ENCODE results near the gene CNTNAP2. TPM values are rescaled to one million over a fixed set of nuclear protein-coding genes. Genes with fewer than 3 reads are reported as not detected.
A peak's percentile ranks its signal among the peaks of the same experiment; 100 is the strongest.

CNTNAP2 gene
- total RNA-seq, 1 experiment from 2014 or later, result 60.0 TPM

- Histone ChIP-seq H3K36me3 (ENCODE audit: insufficient read depth, low read length, poor library complexity, severe bottlenecking) (no peaks in the 10 kb centered on the region), H3K9me3 (ENCODE audit: low read depth, low read length, poor library complexity, severe bottlenecking) (peaks cover 3% of the 10 kb centered on the region), H3K4me3 (ENCODE audit: low read depth, low read length, poor library complexity, severe bottlenecking) (no peak overlapping the region), H3K27me3 (replicated peaks; ENCODE audit: insufficient read depth, low read depth, low read length, poor library complexity) (no peaks in the 10 kb centered on the region), H3K4me1 (ENCODE audit: insufficient read depth, low read length, poor library complexity, severe bottlenecking) (peaks cover 10% of the 10 kb centered on the region), H3K27ac (ENCODE audit: low read depth, low read length, poor library complexity, severe bottlenecking) (peak overlapping the region; percentile 51)
- ChIA-PET POLR2A (ENCODE audit: low non-redundant PET) (no interaction called here), CTCF (no interaction called here)
- peak; percentile 22 for DNase-seq (ENCODE audit: low spot score)
- no peak for TF ChIP-seq EZH2 (IDR thresholded peaks at IDR 0.05; ENCODE audit: borderline replicate concordance, low read depth, low read length, poor library complexity, severe bottlenecking)
- TF ChIP-seq CTCF (conservative IDR thresholded peaks at IDR 0.05; ENCODE audit: low read depth, low read length), result no peak
- intact Hi-C loops (cut with micrococcal nuclease; ENCODE audit: unreplicated experiment), result no loop called here
- no TSS peak for BruUV-seq (replicated peaks)
Observed at GRCh38 chr7:147509035-147509501, 1392.5 kb downstream of the CNTNAP2 start.

DNA sequence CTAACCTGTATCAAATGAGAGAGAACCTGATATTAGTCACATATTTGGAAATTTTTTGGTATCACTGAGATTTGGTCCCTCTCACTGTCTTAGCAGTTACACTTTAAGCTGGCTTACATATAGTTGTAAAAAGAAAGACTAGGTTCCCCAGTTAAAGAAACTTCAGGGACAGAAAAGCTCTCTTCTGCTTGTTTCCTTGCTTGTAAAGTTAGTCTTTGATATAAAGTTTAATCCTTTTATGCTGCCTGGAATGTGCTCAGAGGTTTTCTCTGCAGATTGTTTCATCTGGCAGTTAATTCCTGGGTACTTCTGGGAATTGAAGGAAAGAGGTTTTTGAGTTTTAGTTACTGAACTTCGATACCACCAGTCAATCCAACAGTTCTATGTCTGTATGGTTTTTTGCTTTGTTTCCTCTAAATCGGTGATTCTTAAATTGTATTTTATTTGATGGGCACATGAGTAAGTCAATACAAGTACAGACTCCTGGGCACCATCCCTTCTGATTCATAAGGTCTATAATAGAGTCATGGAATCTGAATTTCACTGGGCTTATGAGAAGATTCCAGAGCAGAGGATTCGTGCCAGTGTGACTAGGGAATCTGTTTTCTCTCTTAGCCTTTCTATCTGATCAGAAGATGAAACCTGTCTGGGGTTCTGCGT lies 1393.1 kb downstream of the CNTNAP2 start:
- H3K27me3 ChIP-seq (replicated peaks; ENCODE audit: insufficient read depth, low read depth, low read length, poor library complexity), result no peaks in the 10 kb centered on the region
- peak overlapping the region; percentile 51 for H3K27ac ChIP-seq (ENCODE audit: low read depth, low read length, poor library complexity, severe bottlenecking)
- peaks cover 10% of the 10 kb centered on the region for H3K4me1 ChIP-seq (ENCODE audit: insufficient read depth, low read length, poor library complexity, severe bottlenecking)
- H3K9me3 ChIP-seq (ENCODE audit: low read depth, low read length, poor library complexity, severe bottlenecking), result peaks cover 3% of the 10 kb centered on the region
- ChIA-PET CTCF (no interaction called here), POLR2A (ENCODE audit: low non-redundant PET) (no interaction called here)
- no peak for DNase-seq (ENCODE audit: low spot score)
- TF ChIP-seq CTCF (conservative IDR thresholded peaks at IDR 0.05; ENCODE audit: low read depth, low read length) (no peak), EZH2 (IDR thresholded peaks at IDR 0.05; ENCODE audit: borderline replicate concordance, low read depth, low read length, poor library complexity, severe bottlenecking) (no peak)
- intact Hi-C loops (cut with micrococcal nuclease; ENCODE audit: unreplicated experiment), result no loop called here
- H3K36me3 ChIP-seq (ENCODE audit: insufficient read depth, low read length, poor library complexity, severe bottlenecking), result no peaks in the 10 kb centered on the region
- no peak overlapping the region for H3K4me3 ChIP-seq (ENCODE audit: low read depth, low read length, poor library complexity, severe bottlenecking)
- BruUV-seq (replicated peaks), result no TSS peak

- Histone ChIP-seq H3K27me3 (replicated peaks; ENCODE audit: insufficient read depth, low read depth, low read length, poor library complexity) (no peaks in the 10 kb centered on the region), H3K9me3 (ENCODE audit: low read depth, low read length, poor library complexity, severe bottlenecking) (peaks cover 3% of the 10 kb centered on the region), H3K4me3 (ENCODE audit: low read depth, low read length, poor library complexity, severe bottlenecking) (no peak overlapping the region), H3K27ac (ENCODE audit: low read depth, low read length, poor library complexity, severe bottlenecking) (no peak overlapping the region), H3K4me1 (ENCODE audit: insufficient read depth, low read length, poor library complexity, severe bottlenecking) (peaks cover 10% of the 10 kb centered on the region), H3K36me3 (ENCODE audit: insufficient read depth, low read length, poor library complexity, severe bottlenecking) (no peaks in the 10 kb centered on the region)
- intact Hi-C loops (cut with micrococcal nuclease; ENCODE audit: unreplicated experiment), result no loop called here
- TF ChIP-seq CTCF (conservative IDR thresholded peaks at IDR 0.05; ENCODE audit: low read depth, low read length) (no peak), EZH2 (IDR thresholded peaks at IDR 0.05; ENCODE audit: borderline replicate concordance, low read depth, low read length, poor library complexity, severe bottlenecking) (no peak)
- CTCF ChIA-PET, result no interaction called here
- POLR2A ChIA-PET (ENCODE audit: low non-redundant PET), result no interaction called here
- BruUV-seq (replicated peaks), result no TSS peak
- no peak for DNase-seq (ENCODE audit: low spot score)
Observed at GRCh38 chr7:147510201-147510542, 1393.6 kb downstream of the CNTNAP2 start.
